Hepatocyte (in vitro differentiated cells): Measurements from ENCODE around the gene CD4. TPM values are rescaled to one million over a fixed set of nuclear protein-coding genes. Genes with fewer than 3 reads are reported as not detected.

Experiments used
- DNase-seq: peaks from one replicate; pipeline ENCODE4 v3.0.0-alpha.2; 2016; ENCODE audit warnings: low spot score
- H2AFZ ChIP-seq: fragments of 200-600 bp; sonication (generic); 2 replicates; pipeline ENCODE4 v1.6.0; 2016; ENCODE audit warnings: antibody characterized with exemption, mild to moderate bottlenecking
- H3K27ac ChIP-seq: fragments of 200-600 bp; sonication (generic); 2 replicates; pipeline ENCODE4 v1.5.1; 2016; ENCODE audit warnings: mild to moderate bottlenecking
- H3K27me3 ChIP-seq: fragments of 200-600 bp; sonication (generic); 2 replicates; pipeline ENCODE4 v1.6.1; 2016
- H3K36me3 ChIP-seq: fragments of 200-600 bp; sonication (generic); replicated peaks from 2 replicates; pipeline ENCODE4 v1.5.1; 2016; ENCODE audit warnings: low read depth; ENCODE audit not compliant: insufficient read depth
- H3K4me1 ChIP-seq: fragments of 200-600 bp; sonication (generic); 2 replicates; pipeline ENCODE4 v1.5.1; 2016; ENCODE audit warnings: mild to moderate bottlenecking, moderate library complexity; ENCODE audit not compliant: insufficient read depth
- H3K4me2 ChIP-seq: fragments of 200-600 bp; sonication (generic); 2 replicates; pipeline ENCODE4 v1.6.0; 2016
- H3K4me3 ChIP-seq: fragments of 200-600 bp; sonication (generic); 2 replicates; pipeline ENCODE4 v1.5.1; 2016; ENCODE audit warnings: mild to moderate bottlenecking
- H3K79me2 ChIP-seq: fragments of 200-600 bp; sonication (generic); 2 replicates; pipeline ENCODE4 v1.6.0; 2017; ENCODE audit warnings: mild to moderate bottlenecking
- H3K9me2 ChIP-seq: fragments of 200-600 bp; sonication (generic); replicated peaks from 2 replicates; pipeline ENCODE4 v1.6.0; 2017; ENCODE audit warnings: mild to moderate bottlenecking; ENCODE audit not compliant: insufficient read depth
- H3K9me3 ChIP-seq: fragments of 200-600 bp; sonication (generic); 2 replicates; pipeline ENCODE4 v1.5.1; 2016; ENCODE audit warnings: low read depth, mild to moderate bottlenecking
- H4K20me1 ChIP-seq: fragments of 200-600 bp; sonication (generic); 2 replicates; pipeline ENCODE4 v1.6.0; 2016; ENCODE audit warnings: mild to moderate bottlenecking; ENCODE audit not compliant: insufficient read depth, poor library complexity, severe bottlenecking
- CTCF ChIP-seq: fragments of 200-600 bp; sonication (generic); IDR thresholded peaks from 2 replicates; pipeline ENCODE4 v1.5.1; 2016; ENCODE audit warnings: antibody characterized with exemption, mild to moderate bottlenecking; ENCODE audit not compliant: poor library complexity
- EZH2 ChIP-seq: fragments of 200-600 bp; sonication (generic); IDR thresholded peaks from 2 replicates; pipeline ENCODE4 v1.6.1; 2016; ENCODE audit warnings: antibody characterized with exemption, mild to moderate bottlenecking, borderline replicate concordance
- EZH2phosphoT487 ChIP-seq: fragments of 200-600 bp; sonication (generic); IDR thresholded peaks from one replicate; pipeline ENCODE4 v1.6.1; 2018; ENCODE audit warnings: antibody characterized with exemption, mild to moderate bottlenecking, low read depth, moderate library complexity; ENCODE audit not compliant: unreplicated experiment, severe bottlenecking
- WGBS: methylation state at CpG from one replicate; pipeline ENCODE4 v1.1.6; 2016; ENCODE audit warnings: low lambda C conversion rate; ENCODE audit errors: missing lambda C conversion rate; 5-methylcytosine and 5-hydroxymethylcytosine counted together
- polyA plus RNA-seq: library from polyadenylated mRNA; unstranded; fragments of >200 nt; fragmentation: Nextera tagmentation; extraction: Ambion mirVana; gene quantifications from 2 replicates; pipeline ENCODE4 v1.2.1, GENCODE V29; 2016
- total RNA-seq: library from RNA; depleted of rRNA; stranded (reverse); fragments of >200 nt; gene quantifications from 2 replicates; pipeline ENCODE4 v1.2.3, GENCODE V29; 2014

CD4 gene
- total and polyA plus RNA-seq, 2 experiments from 2014 or later, result 2.7 to 6.4 TPM

DNA sequence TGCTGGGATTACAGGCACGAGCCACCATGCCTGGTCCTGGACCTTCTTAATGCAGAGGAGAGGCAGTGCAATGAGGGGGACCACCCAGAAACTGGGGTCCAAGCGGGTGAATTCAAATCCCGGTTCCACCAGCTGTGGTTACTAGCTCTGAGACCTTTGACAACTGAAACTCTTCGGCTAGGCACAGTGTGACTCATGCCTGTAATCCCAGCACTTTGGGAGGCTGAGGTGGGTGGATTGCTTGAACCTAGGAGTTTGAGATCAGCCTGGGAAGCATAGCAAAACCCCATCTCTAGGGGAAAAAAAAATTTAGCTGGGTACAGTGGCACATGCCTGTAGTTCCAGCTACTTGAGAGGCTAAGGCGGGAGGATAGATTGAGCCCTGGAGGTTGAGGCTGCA lies 5.0 kb upstream of the CD4 start:
- Histone ChIP-seq H3K27me3 (no peaks in the 10 kb centered on the region), H3K4me2 (no peak overlapping the region), H2AFZ (no peak overlapping the region), H3K9me2 (no peaks in the 10 kb centered on the region), H4K20me1 (no peaks in the 10 kb centered on the region), H3K4me3 (no peak overlapping the region), H3K27ac (no peak overlapping the region), H3K36me3 (no peaks in the 10 kb centered on the region), H3K4me1 (peaks cover 6% of the 10 kb centered on the region), H3K79me2 (no peaks in the 10 kb centered on the region), H3K9me3 (no peaks in the 10 kb centered on the region)
- no peak for DNase-seq
- WGBS, result 72% methylated on average over 5 of the region's 5 CpGs
- TF ChIP-seq CTCF (no peak), EZH2 (no peak), EZH2phosphoT487 (no peak)

- Histone ChIP-seq H3K9me2 (no peaks in the 10 kb centered on the region), H2AFZ (no peak overlapping the region), H3K9me3 (no peaks in the 10 kb centered on the region), H4K20me1 (no peaks in the 10 kb centered on the region), H3K4me2 (no peak overlapping the region), H3K4me3 (no peak overlapping the region), H3K4me1 (peaks cover 4% of the 10 kb centered on the region), H3K27ac (no peak overlapping the region), H3K36me3 (no peaks in the 10 kb centered on the region), H3K79me2 (no peaks in the 10 kb centered on the region), H3K27me3 (no peaks in the 10 kb centered on the region)
- WGBS, result 77% methylated on average over 5 of the region's 5 CpGs
- no peak for DNase-seq
- TF ChIP-seq CTCF (no peak), EZH2phosphoT487 (no peak), EZH2 (no peak)
Measured at GRCh38 chr12:6784761-6785160, 4.6 kb upstream of the CD4 start.

- H3K27me3 ChIP-seq, result no peaks in the 10 kb centered on the region
- H3K4me2 ChIP-seq, result no peak overlapping the region
- no peak overlapping the region for H2AFZ ChIP-seq
Measured at GRCh38 chr12:6786416-6787094, 2.8 kb upstream of the CD4 start.

More at GRCh38 chr12:6786416-6787094, 2.8 kb upstream of the CD4 start:
- no peaks in the 10 kb centered on the region for H3K79me2 ChIP-seq
- H3K9me3 ChIP-seq, result no peaks in the 10 kb centered on the region
- no peaks in the 10 kb centered on the region for H4K20me1 ChIP-seq
- DNase-seq, result no peak
- TF ChIP-seq EZH2phosphoT487, result no peak
- no peak for TF ChIP-seq EZH2
- TF ChIP-seq CTCF, result no peak
- H3K4me1 ChIP-seq, result no peaks in the 10 kb centered on the region
- no peak overlapping the region for H3K27ac ChIP-seq
- H3K9me2 ChIP-seq, result no peaks in the 10 kb centered on the region
- H3K4me3 ChIP-seq, result no peak overlapping the region
- no peaks in the 10 kb centered on the region for H3K36me3 ChIP-seq
- WGBS, result 62% methylated on average over 9 of the region's 9 CpGs
